Measurements from ENCODE around the gene ERP27.

DNA sequence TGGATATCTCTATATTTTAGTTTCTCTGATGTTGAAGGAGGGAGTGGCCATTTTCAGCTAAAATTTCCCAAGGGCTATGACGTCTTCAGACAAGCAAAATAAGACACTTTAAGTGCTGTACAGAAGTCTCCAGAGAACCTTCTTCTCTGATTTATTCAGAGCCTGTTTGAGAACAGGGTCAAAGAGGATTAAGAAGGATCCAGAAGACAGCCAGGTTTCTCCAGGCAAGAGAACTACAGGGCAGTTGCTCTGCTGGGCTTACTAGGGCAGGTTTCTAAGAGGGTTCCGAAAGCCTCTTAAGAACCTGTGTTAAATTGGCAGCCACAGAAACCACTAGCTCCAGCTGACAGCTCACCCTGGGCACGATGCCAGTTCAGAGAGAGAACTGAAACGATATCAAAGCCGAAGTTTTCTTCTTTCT lies 53.9 kb downstream of the ERP27 start:
- TF ChIP-seq POLR2A (IDR thresholded peaks at IDR 0.05) (no peak), POLR2AphosphoS5 (IDR thresholded peaks at IDR 0.05) (peak in 1 of 3 donors; percentile 62)
